Activated CD8-positive, alpha-beta memory T cell treated with anti-CD3 and anti-CD28 coated beads for 36 hours (primary cell): ENCODE results near the gene CABP4. TPM values are rescaled to one million over a fixed set of nuclear protein-coding genes. Genes with fewer than 3 reads are reported as not detected.

Source experiments
- CTCF ChIA-PET: fragments of 350-600 bp; sonication (Branson Sonifier 250); formaldehyde crosslinking; loops from one replicate; lab custom pipeline; 2021; ENCODE audit warnings: antibody characterized with exemption; lab: Charles Lee
- POLR2A ChIA-PET: fragments of 350-600 bp; sonication (Branson Sonifier 250); formaldehyde crosslinking; loops from one replicate; lab custom pipeline; 2021; ENCODE audit warnings: antibody characterized with exemption; lab: Charles Lee
- total RNA-seq, 2 experiments: library from RNA; stranded (reverse); gene quantifications; one replicate each; pipeline ENCODE4 v1.2.3, GENCODE V29; 2021

CABP4 gene
- total RNA-seq, 2 experiments from 2014 or later = 0.23 TPM; not detected in 1

- ChIA-PET POLR2A (interaction anchor here (0.5 to 5.6 kb wide), 9 partner anchors 11 to 46 kb away, joined by 3 to 79 read pairs (median 25); partner anchors contain the start of genes AIP, PPP1CA, RPS6KB2 and TBC1D10C), CTCF (interaction anchor here (0.8 to 1.5 kb wide), 9 partner anchors 19 to 49 kb away, joined by 3 to 7 read pairs (median 4); partner anchors contain the start of genes AIP and TBC1D10C)
Observed at GRCh38 chr11:67439321-67440228, 15.6 kb upstream of the CABP4 start.

DNA sequence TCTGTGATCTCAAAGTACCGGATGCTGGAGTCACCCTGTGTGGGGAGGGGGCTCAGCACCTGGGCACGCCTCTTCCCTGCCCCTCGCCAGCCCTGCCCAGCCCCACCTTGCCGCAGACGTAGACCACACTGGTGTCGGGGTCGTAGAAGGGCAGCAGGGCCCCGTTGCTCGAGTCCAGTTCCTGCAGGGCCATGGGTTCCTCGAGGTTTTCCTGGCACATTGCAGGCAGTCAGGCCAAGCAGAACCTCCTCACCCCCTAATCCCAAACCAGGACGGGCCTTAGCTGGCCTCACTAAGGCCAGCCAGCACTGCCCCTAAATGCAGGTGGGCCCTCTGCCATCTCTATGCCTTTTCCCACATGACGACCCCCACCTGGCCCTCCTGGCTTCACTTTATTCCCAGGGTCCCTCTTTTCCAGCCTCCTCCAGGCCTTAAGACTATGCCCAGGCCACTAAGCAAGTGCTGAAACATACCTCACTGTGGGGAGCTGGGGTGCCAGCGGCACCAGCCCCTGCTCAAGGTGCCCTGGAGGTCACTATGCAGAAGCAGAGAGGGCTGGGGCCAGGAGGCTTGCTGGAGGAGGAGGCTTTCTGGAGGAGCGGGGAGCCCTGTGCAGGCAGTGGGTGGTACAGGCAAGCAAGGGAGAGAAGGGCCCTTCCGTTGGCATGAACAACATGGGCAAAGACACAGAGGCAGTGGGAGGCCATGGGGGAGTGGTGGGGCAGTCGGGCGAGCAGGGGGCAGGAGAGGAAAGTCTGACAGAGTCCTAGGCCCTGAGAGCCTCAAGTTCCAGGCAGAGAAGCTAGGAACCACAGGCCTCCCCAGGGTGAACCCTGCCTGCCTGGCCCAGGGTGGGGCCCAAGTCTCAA, 14.7 kb upstream of the CABP4 start:
- CTCF ChIA-PET = interaction anchor here (0.6 kb wide), 1 partner anchor 24 kb away, joined by 3 read pairs; no protein-coding TSS in a partner anchor
- POLR2A ChIA-PET = interaction anchor here (0.6 to 4.7 kb wide), 5 partner anchors 9 to 39 kb away, joined by 3 to 39 read pairs (median 4); partner anchors contain the start of genes PPP1CA and RPS6KB2

GRCh38 chr11:67441098-67441563, 14.0 kb upstream of the CABP4 start:
- CTCF ChIA-PET = interaction anchor here (0.6 kb wide), 1 partner anchor 24 kb away, joined by 3 read pairs; no protein-coding TSS in a partner anchor
- POLR2A ChIA-PET = interaction anchor here (0.6 to 0.9 kb wide), 2 partner anchors 8 to 34 kb away, joined by 3 to 4 read pairs; no protein-coding TSS in a partner anchor

DNA sequence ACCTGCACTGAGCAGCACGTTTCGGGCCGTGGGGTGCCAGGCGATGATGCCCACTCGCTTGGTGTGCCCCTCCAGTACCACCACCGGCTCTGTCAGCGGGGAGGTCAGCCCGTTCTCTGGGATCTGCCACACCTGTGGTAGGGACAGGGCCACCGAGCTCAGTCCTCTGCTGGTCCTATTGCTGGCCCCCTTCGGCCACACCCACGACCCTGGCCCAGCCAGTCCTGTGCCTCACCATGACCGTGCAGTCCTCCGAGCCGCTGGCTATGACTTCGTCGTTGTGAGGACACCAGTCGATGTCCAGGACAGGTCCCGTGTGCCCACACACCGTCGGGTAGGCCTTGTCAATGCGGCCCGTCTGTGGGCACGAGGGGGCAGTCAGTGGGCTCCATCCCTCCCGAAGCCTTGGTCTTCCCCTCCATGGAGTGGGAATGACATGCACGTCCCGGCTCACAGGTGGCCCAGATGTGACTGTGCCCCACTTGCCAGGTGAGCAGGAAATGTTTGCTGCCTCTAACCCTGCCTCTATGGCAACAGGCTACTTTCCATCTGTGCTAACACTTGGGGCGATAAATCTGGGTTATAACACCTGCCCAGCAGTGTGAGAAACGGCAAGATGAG, 13.3 kb upstream of the CABP4 start:
- ChIA-PET POLR2A (interaction anchor here (0.9 kb wide), 1 partner anchor 35 kb away, joined by 3 read pairs; no protein-coding TSS in a partner anchor), CTCF (no interaction called here)

- POLR2A ChIA-PET = interaction anchor here (0.6 to 1.1 kb wide), 3 partner anchors 30 to 43 kb away, joined by 3 to 7 read pairs (median 4); no protein-coding TSS in a partner anchor
Observed at GRCh38 chr11:67442504-67443404, 12.4 kb upstream of the CABP4 start.

GRCh38 chr11:67445515-67445914, 9.6 kb upstream of the CABP4 start:
- ChIA-PET POLR2A (interaction anchor here (0.6 to 1.2 kb wide), 3 partner anchors 9 to 43 kb away, joined by 3 to 7 read pairs (median 5); no protein-coding TSS in a partner anchor), CTCF (no interaction called here)

More at GRCh38 chr11:67442504-67443404, 12.4 kb upstream of the CABP4 start:
- CTCF ChIA-PET = no interaction called here

GRCh38 chr11:67448220-67448609, 6.9 kb upstream of the CABP4 start:
- CTCF ChIA-PET = no interaction called here
- POLR2A ChIA-PET = interaction anchor here (1.2 kb wide), 1 partner anchor 20 kb away, joined by 4 read pairs; no protein-coding TSS in a partner anchor

DNA sequence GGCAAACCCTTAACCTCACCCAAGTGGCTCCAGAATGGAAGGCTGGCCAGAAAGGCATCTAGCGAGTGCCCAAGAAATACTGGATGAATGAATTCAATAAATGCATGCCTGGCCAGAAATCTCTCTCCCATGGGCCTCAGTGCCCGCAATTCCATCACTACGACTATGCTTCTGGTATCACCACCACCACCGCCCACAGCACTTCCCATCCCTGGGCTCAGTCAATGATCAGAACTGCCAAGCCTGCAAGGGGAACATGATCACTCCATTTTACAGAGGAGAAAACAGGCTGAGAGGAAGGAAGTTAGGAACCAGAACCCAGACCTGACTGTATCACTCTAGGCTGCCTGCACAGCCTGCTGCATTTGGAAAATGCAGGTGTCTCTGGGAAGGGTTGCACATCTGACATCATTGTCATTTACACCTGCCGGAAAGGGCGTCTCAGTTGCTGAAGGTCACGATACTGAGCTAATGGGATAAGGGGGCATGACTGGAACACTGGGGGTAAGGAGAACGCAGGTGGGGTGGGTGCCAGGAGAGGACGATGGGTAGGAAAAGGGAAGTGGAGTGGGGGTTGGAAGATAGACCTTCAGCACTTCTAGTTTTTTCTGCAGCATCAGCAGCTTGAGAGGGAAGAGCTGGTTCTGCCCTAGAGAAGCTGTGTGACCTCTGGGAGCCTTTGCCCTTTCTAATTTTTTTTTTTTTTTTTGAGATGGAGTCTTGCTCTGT, 5.9 kb upstream of the CABP4 start:
- POLR2A ChIA-PET = interaction anchor here (0.7 to 1.6 kb wide), 3 partner anchors 8 to 20 kb away, joined by 4 to 6 read pairs (median 4); partner anchors contain the start of genes PTPRCAP and TMEM134
- CTCF ChIA-PET = no interaction called here

GRCh38 chr11:67450796-67451657, 4.1 kb upstream of the CABP4 start:
- POLR2A ChIA-PET = interaction anchor here (0.9 to 1.4 kb wide), 3 partner anchors 10 to 17 kb away, joined by 3 to 4 read pairs (median 3); partner anchors contain the start of gene PTPRCAP
- CTCF ChIA-PET = no interaction called here

- CTCF ChIA-PET = no interaction called here
- POLR2A ChIA-PET = interaction anchor here (0.9 to 1.4 kb wide), 3 partner anchors 9 to 17 kb away, joined by 3 read pairs; no protein-coding TSS in a partner anchor
Observed at GRCh38 chr11:67451658-67451976, 3.5 kb upstream of the CABP4 start.

DNA sequence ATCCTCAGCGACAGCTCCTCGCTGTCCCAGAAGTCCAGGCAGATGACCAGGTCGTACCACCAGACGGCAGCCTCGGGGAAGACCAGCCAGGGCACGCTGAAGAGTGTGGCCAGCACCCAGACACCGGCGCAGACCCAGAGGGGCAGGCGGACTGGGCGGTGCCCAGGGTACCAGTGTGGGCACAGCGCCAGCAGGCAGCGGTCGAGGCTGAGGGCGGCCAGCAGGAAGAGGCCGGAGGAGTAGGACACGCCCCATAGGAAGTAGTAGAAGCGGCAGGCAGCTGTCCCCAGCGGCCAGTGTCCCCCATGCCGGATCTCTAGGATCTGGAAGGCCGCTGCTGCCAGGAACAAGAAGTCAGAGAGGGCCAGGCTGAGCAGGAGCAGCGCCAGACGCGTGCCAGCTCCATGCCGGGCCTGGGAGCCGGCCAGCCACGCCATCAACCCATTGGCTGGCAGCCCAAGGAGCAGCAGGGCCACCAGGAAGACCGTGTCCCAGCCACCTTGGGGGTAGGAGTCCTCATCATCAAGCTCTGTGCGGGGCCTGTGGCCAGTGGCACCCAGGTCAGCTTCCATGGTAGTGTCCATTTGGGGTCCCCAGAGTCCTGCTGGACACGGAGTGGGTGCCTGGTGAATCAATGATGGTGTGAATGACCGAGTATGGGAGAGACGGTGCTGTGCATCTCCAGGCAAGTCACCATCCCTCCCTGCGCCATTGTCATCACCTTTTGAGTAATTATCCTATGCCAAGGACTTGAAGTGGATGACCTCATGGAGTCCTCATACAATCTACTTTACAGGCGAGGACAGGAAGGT, 2.8 kb upstream of the CABP4 start, which contains the start of gene GPR152:
Gene GPR152 (minus strand): TSS at position 589 of the 812 bp plus-strand sequence. CDS start 5 bp downstream, at position 584.
- CTCF ChIA-PET = no interaction called here
- POLR2A ChIA-PET = interaction anchor here (0.9 kb wide), 2 partner anchors 14 to 16 kb away, joined by 3 read pairs; no protein-coding TSS in a partner anchor

DNA sequence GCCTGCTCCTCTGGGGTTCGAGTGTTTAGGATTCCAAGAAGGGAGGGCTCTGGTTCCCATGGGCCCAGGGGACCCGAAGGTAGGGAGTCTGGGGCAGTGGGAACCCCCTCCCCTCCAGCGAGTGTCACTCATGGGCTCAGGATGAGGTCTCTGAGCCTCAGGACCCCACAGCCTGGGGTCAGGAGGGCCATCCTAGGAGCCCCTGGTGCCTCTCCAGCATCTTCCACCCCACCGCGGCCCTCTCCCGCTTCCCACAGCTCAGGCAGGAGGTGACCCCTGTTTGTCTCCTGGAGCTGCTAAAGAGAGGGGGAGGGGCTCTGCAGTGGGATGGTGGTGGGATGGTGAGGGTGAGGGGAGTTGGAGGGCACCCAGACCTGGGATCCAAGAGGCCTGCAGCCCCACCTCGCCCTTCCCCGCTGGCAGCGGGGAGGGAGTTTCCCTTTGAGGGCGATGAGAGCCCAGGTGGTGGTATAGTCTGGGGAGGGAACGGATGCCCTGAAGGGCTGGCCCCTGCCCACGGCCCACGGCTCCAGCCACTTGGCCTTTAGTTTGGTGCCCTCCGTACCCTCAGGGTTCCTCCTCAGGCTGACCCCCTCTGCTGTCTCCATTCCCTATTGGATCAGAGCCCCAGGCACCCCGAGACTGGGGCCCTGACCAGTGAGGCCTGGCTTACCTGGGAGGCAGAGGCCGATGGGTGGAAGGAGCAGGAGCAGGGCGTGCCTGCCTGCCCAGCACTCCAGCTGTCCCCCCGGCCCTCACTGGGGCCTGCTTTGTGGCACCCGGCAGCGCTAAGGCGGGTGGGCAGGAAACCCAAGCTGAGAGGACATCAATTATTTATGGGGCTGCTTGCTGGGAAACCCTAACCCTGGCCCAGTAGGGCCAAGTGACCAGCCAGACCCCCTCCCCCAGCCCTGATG, 1.1 kb upstream of the CABP4 start:
- CTCF ChIA-PET = interaction anchor here (1.3 kb wide), 1 partner anchor 14 kb away, joined by 3 read pairs; no protein-coding TSS in a partner anchor

DNA sequence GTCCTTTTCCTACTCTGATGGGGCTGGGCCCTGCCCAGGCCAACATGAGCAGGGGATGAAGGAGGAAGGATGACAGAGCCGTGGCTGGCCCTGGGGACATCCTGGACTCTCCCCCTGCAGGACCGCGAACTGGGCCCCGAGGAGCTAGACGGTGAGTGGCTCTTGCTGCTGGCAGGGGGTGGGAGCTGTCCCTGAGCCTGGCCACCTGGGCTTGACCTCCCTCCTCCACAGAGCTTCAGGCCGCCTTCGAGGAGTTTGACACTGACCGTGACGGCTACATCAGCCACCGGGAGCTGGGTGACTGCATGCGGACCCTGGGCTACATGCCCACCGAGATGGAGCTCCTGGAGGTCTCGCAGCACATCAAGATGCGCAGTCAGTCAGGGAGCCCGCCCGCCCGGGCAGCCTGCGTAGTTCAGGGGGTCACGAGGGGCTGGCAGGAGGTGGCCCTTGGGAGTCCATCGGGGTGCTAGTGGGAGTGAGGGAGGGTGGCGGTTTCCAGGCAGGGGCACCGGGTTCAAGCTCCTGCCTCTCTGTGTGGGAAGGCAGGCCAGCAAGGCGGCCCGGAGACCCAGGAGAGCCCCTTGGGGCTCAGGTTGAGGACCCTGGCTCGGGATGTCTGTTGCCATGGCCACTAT, 1.0 kb downstream of the CABP4 start:
- POLR2A ChIA-PET = interaction anchor here (1.0 kb wide), 1 partner anchor 18 kb away, joined by 3 read pairs; no protein-coding TSS in a partner anchor

More for the DNA sequence above, 1.1 kb upstream of the CABP4 start:
- POLR2A ChIA-PET = no interaction called here

More for the DNA sequence above, 1.0 kb downstream of the CABP4 start:
- CTCF ChIA-PET = interaction anchor here (1.0 kb wide), 1 partner anchor 103 kb away, joined by 4 read pairs; the partner anchor contains the start of gene POLD4
